Endothelial cell of hepatic sinusoid (primary cell): ENCODE data around the gene PKP3.
"Not testable (repeated sequence)": the region's sequence is repeated elsewhere in the genome, so short reads cannot be mapped to it uniquely, and the experiment has no call there.

Source experiments
- in situ Hi-C: cut with HindIII; loops from 2 replicates; pipeline ENCODE4 v1.10.0; 2017; ENCODE audit warnings: low sequenced_read_pairs

Gene PKP3, protein sequence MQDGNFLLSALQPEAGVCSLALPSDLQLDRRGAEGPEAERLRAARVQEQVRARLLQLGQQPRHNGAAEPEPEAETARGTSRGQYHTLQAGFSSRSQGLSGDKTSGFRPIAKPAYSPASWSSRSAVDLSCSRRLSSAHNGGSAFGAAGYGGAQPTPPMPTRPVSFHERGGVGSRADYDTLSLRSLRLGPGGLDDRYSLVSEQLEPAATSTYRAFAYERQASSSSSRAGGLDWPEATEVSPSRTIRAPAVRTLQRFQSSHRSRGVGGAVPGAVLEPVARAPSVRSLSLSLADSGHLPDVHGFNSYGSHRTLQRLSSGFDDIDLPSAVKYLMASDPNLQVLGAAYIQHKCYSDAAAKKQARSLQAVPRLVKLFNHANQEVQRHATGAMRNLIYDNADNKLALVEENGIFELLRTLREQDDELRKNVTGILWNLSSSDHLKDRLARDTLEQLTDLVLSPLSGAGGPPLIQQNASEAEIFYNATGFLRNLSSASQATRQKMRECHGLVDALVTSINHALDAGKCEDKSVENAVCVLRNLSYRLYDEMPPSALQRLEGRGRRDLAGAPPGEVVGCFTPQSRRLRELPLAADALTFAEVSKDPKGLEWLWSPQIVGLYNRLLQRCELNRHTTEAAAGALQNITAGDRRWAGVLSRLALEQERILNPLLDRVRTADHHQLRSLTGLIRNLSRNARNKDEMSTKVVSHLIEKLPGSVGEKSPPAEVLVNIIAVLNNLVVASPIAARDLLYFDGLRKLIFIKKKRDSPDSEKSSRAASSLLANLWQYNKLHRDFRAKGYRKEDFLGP

DNA sequence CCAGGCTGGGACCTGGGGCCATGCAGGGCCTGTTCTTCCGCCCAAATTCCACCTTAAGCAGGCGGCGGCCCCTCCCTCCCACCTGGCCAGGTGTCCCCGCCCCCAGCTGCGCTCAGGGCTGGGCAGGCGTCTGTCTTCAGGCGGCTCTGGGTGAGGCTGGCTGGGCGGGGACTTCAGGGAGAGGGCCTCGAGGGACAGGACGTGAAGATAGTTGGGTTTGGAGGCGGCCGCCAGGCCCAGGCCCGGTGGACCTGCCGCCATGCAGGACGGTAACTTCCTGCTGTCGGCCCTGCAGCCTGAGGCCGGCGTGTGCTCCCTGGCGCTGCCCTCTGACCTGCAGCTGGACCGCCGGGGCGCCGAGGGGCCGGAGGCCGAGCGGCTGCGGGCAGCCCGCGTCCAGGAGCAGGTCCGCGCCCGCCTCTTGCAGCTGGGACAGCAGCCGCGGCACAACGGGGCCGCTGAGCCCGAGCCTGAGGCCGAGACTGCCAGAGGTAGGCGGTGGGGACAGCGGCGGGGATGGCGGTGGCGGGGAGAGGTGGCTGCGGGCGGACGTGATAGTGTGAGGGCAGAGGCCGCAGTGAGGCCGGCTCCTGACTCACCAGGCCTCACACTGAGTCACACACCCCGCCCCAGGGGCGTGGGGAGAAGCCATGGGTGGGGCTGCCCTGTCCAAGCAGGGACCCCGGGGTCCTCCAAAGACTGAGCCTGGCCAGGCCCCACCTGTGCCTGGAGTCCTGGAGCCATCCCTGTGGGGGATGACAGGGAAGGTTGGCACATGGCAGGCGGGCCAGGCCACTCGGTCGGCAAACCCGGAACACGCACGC lies at the start of gene PKP3:
Gene PKP3, plus strand, starts transcription at position 176 of the 824 bp plus-strand sequence. Its CDS starts 84 bp downstream, at position 260.
- in situ Hi-C loops, result no loop called here

- in situ Hi-C loops, result no loop called here
Measured at GRCh38 chr11:344836-345578, 49.0 kb upstream of the PKP3 start.

- in situ Hi-C loops, result no loop called here
Measured at GRCh38 chr11:346529-346928, 47.5 kb upstream of the PKP3 start.

DNA sequence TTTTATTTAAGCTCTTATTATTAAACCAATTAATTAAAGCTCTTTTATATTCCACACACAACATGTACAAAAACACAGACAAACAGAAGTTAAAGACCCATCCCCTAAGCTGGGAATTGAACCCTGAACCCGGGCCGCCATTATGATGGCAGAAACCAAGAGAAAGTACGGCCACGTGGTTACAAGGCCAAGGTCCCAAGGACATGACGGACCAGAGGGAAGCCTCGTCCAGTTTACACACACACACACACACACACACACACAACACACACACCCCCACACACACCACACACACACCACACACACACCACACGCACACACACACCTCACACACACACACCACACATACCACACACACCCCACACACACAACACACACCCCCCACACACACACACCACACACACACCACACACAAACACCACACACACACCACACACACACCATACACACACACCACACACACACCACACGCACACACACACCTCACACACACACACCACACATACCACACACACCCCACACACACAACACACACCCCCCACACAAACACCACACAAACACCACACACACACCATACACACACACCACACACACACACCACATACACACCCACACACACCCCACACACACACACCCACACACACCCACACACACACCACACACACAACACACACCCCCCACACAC lies 44.6 kb upstream of the PKP3 start:
- in situ Hi-C loops, result not testable (repeated sequence)

DNA sequence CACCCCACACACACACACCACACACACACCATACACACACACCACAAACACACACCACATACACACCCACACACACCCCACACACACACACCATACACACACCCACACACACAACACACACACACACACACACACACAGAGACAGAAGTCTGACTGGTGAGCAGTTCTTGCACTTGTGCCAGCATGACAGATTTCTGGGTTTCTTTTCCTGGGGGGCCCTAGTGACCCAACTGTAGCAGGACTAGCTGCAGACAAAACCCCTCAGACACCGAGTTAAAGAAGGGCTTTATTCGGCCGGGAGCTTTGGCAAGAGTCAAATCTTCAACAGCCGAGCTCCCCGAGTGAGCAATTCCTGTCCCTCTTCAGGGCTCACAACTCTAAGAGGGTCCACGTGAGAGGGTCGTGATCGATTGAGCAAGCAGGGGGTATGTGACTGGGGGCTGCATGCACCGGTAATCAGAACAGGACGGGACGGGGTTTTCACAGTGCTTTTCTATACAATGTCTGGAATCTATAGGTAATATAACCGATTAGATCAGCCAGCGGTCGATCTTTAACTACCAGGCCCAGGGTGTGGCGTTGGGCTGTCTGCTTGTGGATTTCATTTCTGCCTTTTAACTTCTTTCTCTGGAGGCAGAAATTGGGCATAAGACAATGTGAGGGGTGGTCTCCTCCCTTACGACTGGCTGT lies 43.8 kb upstream of the PKP3 start:
- in situ Hi-C loops, result not testable (repeated sequence)

DNA sequence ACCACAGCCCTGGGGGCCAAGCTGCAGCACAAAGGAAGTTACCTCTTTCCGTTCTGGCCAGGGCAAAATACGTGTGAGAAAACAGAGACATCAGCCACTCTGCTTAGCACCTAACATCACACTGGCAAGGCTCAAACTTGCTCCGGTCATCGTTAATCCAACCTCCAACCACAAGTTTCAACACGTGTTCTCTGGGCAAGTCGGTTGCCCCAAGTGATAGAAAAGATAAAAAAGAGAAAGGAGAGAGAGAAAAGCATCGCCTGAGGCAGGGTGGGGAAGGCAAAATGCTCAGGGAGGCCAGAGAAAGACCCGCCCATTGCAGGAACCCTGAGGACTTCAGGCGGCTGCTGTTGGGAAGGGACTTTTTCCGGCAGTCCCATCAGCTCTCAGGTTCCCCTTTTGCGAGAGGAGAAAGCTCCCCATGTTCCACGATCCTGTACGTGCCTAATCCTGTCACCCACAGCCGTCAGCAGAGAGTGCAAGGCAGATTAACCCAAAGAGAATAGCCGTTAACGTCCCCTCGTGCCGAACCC lies 43.2 kb upstream of the PKP3 start:
- in situ Hi-C loops, result no loop called here

- in situ Hi-C loops, result no loop called here
Measured at GRCh38 chr11:351411-351810, 42.6 kb upstream of the PKP3 start.

DNA sequence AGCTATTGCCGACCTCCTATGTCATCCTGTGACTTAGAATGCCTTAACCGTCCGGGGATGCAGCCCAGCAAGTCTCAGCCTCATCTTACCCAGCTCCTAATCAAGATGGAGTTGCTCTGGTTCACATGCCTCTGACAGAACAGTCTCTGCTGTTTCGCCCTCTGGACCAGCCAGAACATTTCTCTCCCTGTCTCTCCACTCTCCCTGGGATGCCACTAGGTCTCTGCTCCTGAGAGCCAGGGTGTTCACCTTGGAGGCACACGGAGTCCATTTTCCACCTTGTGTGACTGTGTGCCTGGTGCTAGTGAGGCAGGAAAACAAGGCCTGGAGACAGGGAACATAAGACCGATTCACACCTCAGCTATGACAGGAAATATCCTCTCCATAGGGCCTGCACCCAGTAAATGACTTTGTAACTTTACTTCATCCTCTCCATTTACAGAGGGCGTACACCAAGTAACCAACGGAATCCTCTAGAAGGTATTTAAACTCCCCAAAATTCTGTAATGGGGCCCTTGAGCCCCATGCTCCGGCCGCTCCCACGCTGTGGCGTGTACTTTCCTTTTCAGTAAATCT lies 41.5 kb upstream of the PKP3 start:
- in situ Hi-C loops, result no loop called here

DNA sequence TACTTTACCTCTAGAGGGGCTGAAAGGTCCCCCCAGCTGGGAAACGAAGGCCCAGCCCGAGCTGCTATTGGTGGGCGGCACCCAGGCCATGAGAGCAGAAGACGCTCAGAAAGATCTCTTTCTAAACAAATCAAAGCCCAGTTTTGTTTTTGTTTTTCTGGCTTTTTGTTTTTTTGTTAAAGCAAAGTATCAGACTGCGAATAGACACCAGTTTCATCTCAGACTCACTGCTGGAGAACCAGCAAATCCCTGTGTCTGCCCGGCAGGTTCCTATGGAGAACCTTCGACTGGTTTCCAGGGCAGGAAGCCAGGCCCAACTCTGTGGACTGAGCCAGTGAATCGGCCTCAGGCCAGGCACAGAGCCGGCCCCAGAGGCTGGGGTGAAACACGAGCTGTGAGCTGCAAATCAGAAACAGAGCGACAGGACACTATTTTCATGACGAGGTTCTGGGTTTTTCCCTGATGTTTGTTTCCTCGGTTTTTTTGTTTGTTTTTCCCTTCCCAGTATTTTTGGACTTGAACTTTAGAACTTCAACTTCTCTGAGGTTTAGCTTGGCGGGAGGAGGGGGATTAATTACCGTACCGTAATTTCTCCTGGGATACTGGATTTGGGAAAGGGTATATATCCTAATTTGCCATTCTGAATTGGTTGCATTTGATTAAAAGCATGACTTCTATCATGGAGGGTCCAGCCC lies 40.7 kb upstream of the PKP3 start:
- in situ Hi-C loops, result no loop called here

- in situ Hi-C loops, result loop anchor here (5.0 kb wide), 1 partner anchor 104 kb away; no protein-coding TSS in a partner anchor
Measured at GRCh38 chr11:355581-356458, 38.2 kb upstream of the PKP3 start.

DNA sequence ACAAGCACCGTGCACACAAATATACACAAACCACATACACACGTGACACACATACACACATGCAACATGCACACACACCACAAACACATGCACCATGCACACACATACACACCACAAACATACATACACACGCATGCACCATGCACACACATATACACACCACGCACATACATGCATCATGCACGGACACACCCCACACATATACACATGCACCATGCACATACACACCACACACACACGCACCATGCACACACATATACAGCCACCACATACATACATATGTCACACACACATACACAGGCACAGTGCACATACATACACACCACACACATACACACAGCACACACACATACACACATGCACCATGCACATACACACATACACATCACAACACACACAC lies 37.4 kb upstream of the PKP3 start:
- in situ Hi-C loops, result loop anchor here (5.0 kb wide), 1 partner anchor 104 kb away; no protein-coding TSS in a partner anchor

GRCh38 chr11:357582-357981 lies 36.4 kb upstream of the PKP3 start:
- in situ Hi-C loops, result loop anchor here (5.0 kb wide), 1 partner anchor 105 kb away; no protein-coding TSS in a partner anchor

DNA sequence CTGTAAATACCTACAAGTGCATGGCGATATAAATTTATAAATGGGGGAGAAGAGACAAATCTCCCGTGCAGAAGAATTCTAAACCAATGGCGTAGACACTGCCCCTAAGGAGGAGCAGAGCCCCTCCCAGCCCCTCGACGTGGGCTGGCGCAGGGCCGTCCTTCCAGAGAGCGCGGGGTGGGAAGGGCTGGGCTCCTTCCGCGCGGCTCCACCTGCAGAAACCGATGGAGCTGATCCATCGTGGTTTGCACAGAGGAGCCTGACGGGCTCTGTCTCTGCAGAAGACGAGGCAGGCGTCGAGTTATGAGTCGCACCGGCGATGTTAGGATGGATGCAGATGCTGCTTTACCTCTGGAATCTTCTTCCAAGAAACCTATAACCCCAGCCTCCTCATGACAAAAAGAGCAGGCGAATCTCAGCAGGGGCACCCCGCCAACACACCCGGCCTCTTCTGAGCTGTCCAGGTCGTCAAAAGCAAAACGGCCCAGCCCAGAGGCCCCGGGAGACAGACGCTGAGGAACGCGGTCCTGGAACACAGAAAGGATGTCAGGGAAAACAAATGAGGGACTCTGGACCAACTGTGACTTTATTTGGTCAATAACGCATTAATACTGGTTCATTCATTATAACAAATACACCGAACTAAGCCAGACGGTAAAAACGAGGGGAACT lies 35.7 kb upstream of the PKP3 start:
- in situ Hi-C loops, result loop anchor here (5.0 kb wide), 1 partner anchor 106 kb away; no protein-coding TSS in a partner anchor

GRCh38 chr11:359181-359714 lies 34.8 kb upstream of the PKP3 start:
- in situ Hi-C loops, result loop anchor here (5.0 kb wide), 1 partner anchor 107 kb away; no protein-coding TSS in a partner anchor

DNA sequence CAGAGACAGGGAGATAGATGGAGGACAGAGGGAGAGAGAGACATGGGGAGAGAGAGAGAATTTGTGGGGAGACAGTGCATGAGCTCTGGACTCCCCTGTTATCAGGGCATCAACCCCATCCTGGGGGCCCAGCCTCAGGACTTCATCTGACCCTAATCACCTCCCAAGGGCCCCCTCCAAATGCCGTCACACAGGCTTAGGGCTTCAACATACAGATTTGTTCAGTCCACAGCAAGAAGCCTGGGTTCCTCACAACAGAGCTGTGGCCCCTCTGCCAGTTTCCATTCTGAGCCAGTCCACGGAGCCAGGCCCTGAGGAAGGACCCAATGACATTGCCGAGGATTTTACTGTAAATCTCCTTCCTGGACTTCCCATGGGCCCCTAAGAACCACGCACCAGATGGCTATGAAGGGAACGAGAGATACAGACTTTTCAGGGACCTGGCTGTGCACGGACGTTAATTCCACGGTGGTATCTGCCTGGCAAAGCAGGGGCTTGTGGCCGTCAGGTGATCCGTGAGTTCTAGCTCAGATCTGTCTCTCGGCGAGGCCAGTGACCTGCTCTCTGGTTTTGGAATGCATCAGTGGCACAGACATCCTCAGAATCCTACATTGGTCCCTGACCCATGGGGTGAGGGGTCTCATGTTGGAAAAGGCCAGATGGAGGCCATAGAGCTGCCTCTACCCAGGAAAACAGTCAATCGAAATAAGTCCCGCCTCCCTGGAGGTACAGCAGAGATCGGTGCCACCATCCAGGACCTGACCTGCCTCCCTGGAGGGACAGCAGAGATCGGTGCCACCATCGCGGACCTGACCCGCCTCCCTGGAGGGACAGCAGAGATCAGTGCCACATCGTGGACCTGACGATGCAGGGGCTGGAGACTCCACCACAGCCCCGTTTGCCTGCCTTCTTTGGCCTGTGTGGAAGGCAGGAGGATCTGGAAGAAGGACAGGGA lies 33.4 kb upstream of the PKP3 start:
- in situ Hi-C loops, result no loop called here
